Measurements from ENCODE around the gene RBP3. TPM values are rescaled to one million over a fixed set of nuclear protein-coding genes. Genes with fewer than 3 reads are reported as not detected.

The RBP3 gene
- polyA plus RNA-seq, 3 donors: not detected

DNA sequence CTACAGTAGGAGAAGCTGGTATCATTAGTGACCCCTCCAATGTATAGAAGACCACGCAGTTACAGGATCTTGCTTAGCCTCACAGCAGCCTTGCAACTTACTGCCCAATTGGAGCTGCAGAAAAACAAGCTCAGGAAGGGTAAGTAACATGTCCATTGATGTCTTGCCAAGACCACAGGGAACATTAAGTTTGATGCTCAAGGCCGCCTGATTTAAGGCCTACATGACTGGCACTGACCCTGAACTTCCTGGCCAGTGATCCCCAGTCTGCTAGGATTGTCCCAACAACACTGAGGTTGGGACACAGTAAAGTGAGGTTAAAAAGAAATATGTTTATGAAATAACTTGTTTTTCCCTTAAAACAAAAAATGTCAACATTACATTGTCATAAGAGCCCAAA lies 32.7 kb upstream of the RBP3 start:
- no peak overlapping the region for H3K27ac ChIP-seq (ENCODE audit: low read depth, low read length)
- WGBS, 3 donors: 79 to 91% (median 83%) methylated on average over 2 of the region's 2 CpGs

DNA sequence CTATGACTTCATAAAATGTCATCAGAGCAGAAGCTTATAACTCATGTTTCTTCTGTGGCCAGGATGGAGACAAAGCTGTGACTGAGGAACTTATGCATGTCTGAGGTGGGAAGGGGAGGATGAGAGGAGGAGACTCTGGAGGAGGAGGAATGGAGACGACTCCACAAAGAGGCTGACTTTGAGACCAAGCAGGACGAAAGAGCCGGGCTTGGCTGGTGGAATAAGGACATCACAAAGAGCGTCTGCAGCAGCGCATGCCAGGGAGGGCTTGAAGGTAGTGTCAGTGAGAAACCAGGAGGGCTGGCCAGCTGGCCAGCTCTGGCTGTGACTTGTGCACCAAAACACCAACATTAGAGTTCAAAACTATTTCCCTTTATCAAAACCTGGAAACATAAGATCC lies 32.0 kb upstream of the RBP3 start:
- H3K27ac ChIP-seq (ENCODE audit: low read depth, low read length): no peak overlapping the region
- 76 to 94% (median 87%) methylated on average over 5 of the region's 5 CpGs for WGBS, 3 donors

GRCh38 chr10:47317251-47317650 lies 30.9 kb upstream of the RBP3 start:
- H3K27ac ChIP-seq (ENCODE audit: low read depth, low read length): no peak overlapping the region
- WGBS, 3 donors: 79 to 89% (median 88%) methylated on average over 4 of the region's 4 CpGs

DNA sequence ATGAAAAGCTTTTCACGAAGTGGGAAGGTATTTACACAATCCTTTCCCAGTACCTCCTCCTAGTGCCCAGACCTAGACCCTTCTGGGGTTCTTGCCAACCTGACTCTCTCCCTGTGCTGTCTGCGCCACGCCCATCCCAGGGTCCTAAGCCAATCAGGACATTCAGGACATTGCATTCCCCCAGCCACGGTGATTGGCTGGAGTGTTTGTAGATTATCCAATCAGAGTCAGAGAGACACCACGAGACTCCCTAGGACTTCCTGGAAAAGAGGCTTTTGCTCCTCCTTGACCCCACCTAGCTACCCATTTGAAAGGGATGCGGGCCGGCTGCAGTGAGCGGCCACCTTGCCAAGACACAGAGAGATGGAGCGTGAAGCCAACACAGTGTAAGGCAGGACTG lies 29.5 kb upstream of the RBP3 start:
- 56 to 86% (median 85%) methylated on average over 9 of the region's 9 CpGs for WGBS, 3 donors
- H3K27ac ChIP-seq (ENCODE audit: low read depth, low read length): no peak overlapping the region

DNA sequence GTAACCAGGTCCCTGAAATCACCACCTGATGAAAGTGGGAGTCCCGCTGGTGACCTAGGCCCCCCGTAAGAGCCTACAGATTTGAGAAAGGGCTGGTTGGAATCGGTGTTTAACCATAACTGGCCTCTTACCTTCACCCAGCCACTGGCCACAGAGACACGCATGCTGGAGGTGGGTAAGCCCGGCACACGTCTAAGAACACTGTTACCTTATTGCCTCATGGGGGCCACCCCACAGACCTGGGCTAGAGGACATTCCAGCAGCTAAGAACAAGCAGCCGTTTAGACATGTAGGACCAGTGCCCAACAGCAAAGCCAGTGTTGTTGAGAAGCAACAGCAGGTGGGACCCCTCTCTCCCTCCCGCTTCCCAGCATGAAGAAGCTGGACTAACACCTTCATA lies 28.4 kb upstream of the RBP3 start:
- 87 to 91% (median 88%) methylated on average over 8 of the region's 8 CpGs for WGBS, 3 donors

GRCh38 chr10:47320812-47321211 lies 27.4 kb upstream of the RBP3 start:
- 73 to 83% (median 75%) methylated on average over 6 of the region's 6 CpGs for WGBS, 3 donors
- no peak overlapping the region for H3K27ac ChIP-seq (ENCODE audit: low read depth, low read length)

More for the DNA sequence above, 28.4 kb upstream of the RBP3 start:
- H3K27ac ChIP-seq (ENCODE audit: low read depth, low read length): no peak overlapping the region

DNA sequence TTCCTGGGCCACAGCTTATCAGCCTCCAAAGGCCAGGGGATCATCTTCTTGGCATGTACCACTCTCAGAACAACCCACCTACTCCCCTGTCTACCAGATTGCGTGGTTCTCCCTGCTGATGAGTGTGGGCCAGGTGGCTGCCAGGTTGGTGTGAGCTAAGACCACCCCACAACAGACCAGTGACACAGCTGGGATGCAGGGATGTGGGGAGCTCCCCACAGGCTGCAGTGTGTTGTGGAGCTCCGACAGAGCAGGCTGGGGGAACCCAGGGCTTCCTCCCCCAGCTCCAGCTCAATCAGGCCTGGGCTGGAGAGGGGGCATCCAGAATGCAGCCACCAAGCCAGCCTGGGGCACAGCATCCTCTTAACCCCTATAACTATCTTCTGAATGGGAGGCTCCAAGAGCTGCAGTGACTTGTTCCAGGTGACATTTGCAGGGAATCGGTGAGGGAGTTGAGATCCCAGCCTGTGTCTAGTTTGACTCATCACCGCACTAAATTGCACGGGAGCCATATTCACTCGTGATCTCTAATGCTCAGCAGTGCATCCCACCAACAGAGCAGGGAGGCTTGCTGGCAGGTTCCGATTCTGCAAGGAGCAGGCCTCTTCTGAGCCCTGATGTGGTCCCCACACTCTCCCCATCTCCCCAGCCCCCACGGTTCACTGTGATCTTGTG lies 26.5 kb upstream of the RBP3 start:
- no peak overlapping the region for H3K27ac ChIP-seq (ENCODE audit: low read depth, low read length)
- WGBS, 3 donors: 72 to 84% (median 84%) methylated on average over 8 of the region's 8 CpGs

- no peak within 1 kb of the TSS for H3K27ac ChIP-seq (ENCODE audit: low read depth, low read length)
- WGBS, 3 donors: 78 to 85% (median 84%) methylated on average over 35 of the region's 35 CpGs
These were observed 25.7 kb upstream of the RBP3 start, which contains the start of gene GDF2 for GRCh38 chr10:47322300-47323061. TSS of gene GDF2 (plus strand) at chr10:47322454. CDS start at chr10:47322669, 215 bp downstream.

- WGBS, 3 donors: 59 to 70% (median 65%) methylated on average over 1 of the region's 1 CpG
- no peak overlapping the region for H3K27ac ChIP-seq (ENCODE audit: low read depth, low read length)
These were observed 25.1 kb upstream of the RBP3 start for GRCh38 chr10:47323087-47323486.

DNA sequence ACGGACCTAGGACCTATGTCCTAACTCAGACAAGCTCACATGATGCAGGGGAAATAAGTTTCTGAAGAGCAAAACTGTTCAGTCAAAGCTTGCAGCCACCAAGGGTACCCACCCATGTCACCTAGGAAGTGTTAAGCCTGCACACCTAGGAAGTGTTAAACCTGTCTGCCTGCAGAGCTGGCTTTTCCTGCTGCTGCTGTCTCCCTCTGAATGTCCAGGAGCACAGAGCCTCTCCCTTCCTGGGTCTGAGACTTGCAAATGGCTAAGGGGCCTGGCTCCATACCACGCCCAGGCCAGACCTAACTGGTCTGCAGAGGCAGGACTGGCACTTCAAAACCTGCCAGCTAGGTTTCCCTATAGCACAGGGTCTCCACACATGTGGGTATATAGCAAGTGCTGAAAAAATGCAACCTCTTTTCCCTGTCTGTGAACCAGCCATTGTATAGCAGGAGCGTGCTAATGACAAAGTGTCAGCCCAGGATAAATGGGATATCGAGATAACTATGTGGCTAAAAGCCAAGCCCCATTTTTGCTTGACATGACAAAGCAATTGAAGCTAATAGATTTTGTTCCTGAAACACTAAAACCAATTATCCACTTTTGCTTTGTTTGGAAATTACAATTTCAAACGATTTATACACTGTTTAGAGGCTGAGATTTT lies 24.4 kb upstream of the RBP3 start:
- no peak overlapping the region for H3K27ac ChIP-seq (ENCODE audit: low read depth, low read length)
- 48 to 65% (median 63%) methylated on average over 5 of the region's 5 CpGs for WGBS, 3 donors

DNA sequence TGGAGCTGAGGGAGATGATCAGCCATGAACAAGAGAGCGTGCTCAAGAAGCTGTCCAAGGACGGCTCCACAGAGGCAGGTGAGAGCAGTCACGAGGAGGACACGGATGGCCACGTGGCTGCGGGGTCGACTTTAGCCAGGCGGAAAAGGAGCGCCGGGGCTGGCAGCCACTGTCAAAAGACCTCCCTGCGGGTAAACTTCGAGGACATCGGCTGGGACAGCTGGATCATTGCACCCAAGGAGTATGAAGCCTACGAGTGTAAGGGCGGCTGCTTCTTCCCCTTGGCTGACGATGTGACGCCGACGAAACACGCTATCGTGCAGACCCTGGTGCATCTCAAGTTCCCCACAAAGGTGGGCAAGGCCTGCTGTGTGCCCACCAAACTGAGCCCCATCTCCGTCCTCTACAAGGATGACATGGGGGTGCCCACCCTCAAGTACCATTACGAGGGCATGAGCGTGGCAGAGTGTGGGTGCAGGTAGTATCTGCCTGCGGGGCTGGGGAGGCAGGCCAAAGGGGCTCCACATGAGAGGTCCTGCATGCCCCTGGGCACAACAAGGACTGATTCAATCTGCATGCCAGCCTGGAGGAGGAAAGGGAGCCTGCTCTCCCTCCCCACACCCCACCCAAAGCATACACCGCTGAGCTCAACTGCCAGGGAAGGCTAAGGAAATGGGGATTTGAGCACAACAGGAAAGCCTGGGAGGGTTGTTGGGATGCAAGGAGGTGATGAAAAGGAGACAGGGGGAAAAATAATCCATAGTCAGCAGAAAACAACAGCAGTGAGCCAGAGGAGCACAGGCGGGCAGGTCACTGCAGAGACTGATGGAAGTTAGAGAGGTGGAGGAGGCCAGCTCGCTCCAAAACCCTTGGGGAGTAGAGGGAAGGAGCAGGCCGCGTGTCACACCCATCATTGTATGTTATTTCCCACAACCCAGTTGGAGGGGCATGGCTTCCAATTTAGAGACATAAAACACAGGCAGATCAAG lies 22.6 kb upstream of the RBP3 start:
- H3K27ac ChIP-seq (ENCODE audit: low read depth, low read length): no peak overlapping the region
- 92 to 93% (median 93%) methylated on average over 30 of the region's 30 CpGs for WGBS, 3 donors

- no peak overlapping the region for H3K27ac ChIP-seq (ENCODE audit: low read depth, low read length)
- WGBS, 3 donors: 65 to 82% (median 79%) methylated on average over 5 of the region's 5 CpGs
These were observed 21.7 kb upstream of the RBP3 start for GRCh38 chr10:47326306-47326926.

- no peak overlapping the region for H3K27ac ChIP-seq (ENCODE audit: low read depth, low read length)
- WGBS, 3 donors: 76 to 92% (median 80%) methylated on average over 11 of the region's 11 CpGs
These were observed 21.2 kb upstream of the RBP3 start for GRCh38 chr10:47326927-47327330.

GRCh38 chr10:47329855-47330254 lies 18.3 kb upstream of the RBP3 start:
- 87 to 94% (median 89%) methylated on average over 4 of the region's 4 CpGs for WGBS, 3 donors
- H3K27ac ChIP-seq (ENCODE audit: low read depth, low read length): no peak overlapping the region

DNA sequence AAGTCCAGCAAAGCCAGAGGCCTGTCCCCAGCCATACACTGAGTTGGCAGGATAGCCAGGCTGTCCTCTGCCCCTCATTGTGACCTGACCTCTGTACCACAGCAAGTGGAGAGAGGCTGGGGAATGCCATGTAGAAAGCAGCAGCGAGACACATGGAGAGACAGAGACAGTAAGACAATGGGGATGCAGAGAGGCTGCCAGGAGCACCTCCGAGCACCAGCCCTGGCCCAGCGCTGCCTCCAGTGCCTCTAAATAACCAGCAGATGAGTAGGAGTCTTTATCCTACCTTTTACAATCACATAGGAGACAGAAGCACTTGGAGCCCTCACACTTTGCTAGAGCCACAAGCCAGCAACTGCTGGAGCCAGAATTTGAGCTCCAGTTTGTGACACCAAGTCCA lies 17.8 kb upstream of the RBP3 start:
- H3K27ac ChIP-seq (ENCODE audit: low read depth, low read length): no peak overlapping the region
- 91 to 100% (median 96%) methylated on average over 3 of the region's 3 CpGs for WGBS, 3 donors

DNA sequence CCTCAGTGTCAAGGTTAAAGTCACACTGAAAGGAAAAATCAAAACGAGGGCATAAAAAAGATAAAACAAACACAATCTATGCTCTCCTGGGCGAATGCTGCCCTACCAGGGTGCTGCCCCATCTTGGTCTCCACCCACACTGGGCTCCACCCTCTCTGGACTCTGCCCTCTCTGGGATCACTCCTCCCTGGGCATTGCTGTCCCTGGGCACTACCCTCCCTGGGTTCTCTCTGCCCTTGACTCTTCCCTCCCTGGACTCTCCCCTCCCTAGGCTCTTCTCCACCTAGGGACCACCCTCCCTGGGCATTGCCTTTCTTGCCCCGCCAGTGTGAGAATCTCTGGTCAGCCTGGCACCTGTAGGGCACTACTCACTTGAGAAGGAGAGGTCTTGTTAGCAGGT lies 17.4 kb upstream of the RBP3 start:
- H3K27ac ChIP-seq (ENCODE audit: low read depth, low read length): no peak overlapping the region
- 27 to 85% (median 79%) methylated on average over 3 of the region's 3 CpGs for WGBS, 3 donors

DNA sequence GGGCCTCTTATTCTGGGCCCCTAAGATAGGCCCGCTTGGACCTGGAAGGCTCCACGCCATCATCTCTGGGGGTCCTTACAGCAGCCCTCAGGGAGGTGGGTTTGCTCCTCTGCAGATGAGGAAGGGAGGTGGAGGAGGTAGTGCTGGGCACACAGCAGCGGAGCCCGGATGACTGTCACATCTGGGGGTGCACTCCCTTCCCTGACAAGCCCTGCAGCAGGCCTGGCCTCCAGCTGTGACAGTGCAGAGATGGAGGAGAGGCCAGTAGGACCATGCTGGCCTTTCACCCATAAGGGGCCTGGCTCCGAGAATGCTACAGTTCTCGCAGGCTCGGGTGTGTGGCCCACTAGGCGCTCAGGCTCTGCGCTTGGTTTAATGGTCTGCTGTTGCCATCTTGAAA lies 16.7 kb upstream of the RBP3 start:
- H3K27ac ChIP-seq (ENCODE audit: low read depth, low read length): no peak overlapping the region
- WGBS, 3 donors: 97 to 100% (median 98%) methylated on average over 9 of the region's 9 CpGs

- WGBS, 3 donors: 77 to 80% (median 78%) methylated on average over 7 of the region's 7 CpGs
- no peak overlapping the region for H3K27ac ChIP-seq (ENCODE audit: low read depth, low read length)
These were observed 16.2 kb upstream of the RBP3 start for GRCh38 chr10:47331954-47332353.

Data from adipose tissue (tissue), 3 donors.